Body of pancreas (tissue), 4 donors: ENCODE measurements around the gene RTL1. TPM values are rescaled to one million over a fixed set of nuclear protein-coding genes. Genes with fewer than 3 reads are reported as not detected.

Experiments
- ATAC-seq: fragments of 150-250 bp; one replicate; pipeline ENCODE4 v1.9.1; 2016
- DNase-seq, 4 donors: peaks; one replicate each; pipeline ENCODE4 v3.0.0-alpha.2; 2019
- H3K27ac ChIP-seq, 4 donors: fragments of 200-600 bp; sonication (generic); 1 replicate in 3 of 4; 2 replicates in 1 of 4; pipeline versions ENCODE4 v1.5.1 to v1.6.1; 2016 to 2019; ENCODE audit warnings: mild to moderate bottlenecking in 1 of 4, mixed read lengths in 1 of 4, moderate library complexity in 1 of 4
- H3K27me3 ChIP-seq, 2 donors: fragments of 200-600 bp; sonication (generic); one replicate each; pipeline ENCODE4 v1.6.0; 2016; ENCODE audit warnings: mild to moderate bottlenecking in 1 of 2
- H3K36me3 ChIP-seq, 2 donors: fragments of 200-600 bp; sonication (generic); replicated peaks in 1 of 2; 2 replicates each; pipeline ENCODE4 v1.5.1; 2016; ENCODE audit warnings: low read depth in 2 of 2; ENCODE audit not compliant: insufficient read depth in 1 of 2
- H3K4me1 ChIP-seq: fragments of 200-600 bp; sonication (generic); one replicate; pipeline ENCODE4 v1.6.0; 2016
- H3K4me3 ChIP-seq, 2 donors: fragments of 200-600 bp; sonication (generic); 1 replicate in 1 of 2; 2 replicates in 1 of 2; pipeline ENCODE4 v1.5.1; 2016 to 2019
- H3K9me3 ChIP-seq, 3 donors: fragments of 200-600 bp; sonication (generic); 1 replicate in 2 of 3; 2 replicates in 1 of 3; pipeline ENCODE4 v1.5.1; 2016
- CTCF ChIP-seq, 7 experiments: fragments of 450-650 bp in 4 of 7; fragments of 200-600 bp in 3 of 7; sonication (generic) in 3 of 7; IDR thresholded peaks; one replicate each; pipeline ENCODE4 v1.5.1; 2016 to 2019; ENCODE audit warnings: antibody characterized with exemption in 7 of 7
- POLR2A ChIP-seq, 3 donors: fragments of 450-650 bp; IDR thresholded peaks; one replicate each; pipeline ENCODE4 v1.6.1; 2016; ENCODE audit warnings: antibody characterized with exemption in 3 of 3, mild to moderate bottlenecking in 2 of 3
- WGBS, 2 donors: methylation state at CpG; one replicate each; pipeline ENCODE4 v1.1.5; 2017; 5-methylcytosine and 5-hydroxymethylcytosine counted together
- intact Hi-C: fragments of 100-400 bp; cut with DNase I; formaldehyde crosslinking; loops from one replicate; pipeline ENCODE4 v1.15.1; 2023
- total RNA-seq, 2 donors: library from RNA; depleted of rRNA; stranded (reverse); fragments of >200 nt; gene quantifications; one replicate each; pipeline ENCODE4 v1.1.0, GENCODE V29; 2016

Gene RTL1
- total RNA-seq, 2 donors from 2014 or later: 0.26 TPM; not detected in 1

- no peak overlapping the region for H3K4me3 ChIP-seq
- no peak for ATAC-seq
- TF ChIP-seq CTCF (IDR thresholded peaks at IDR 0.05) (no peak), POLR2A (IDR thresholded peaks at IDR 0.05) (no peak)
- no peaks in the 10 kb centered on the region for H3K27me3 ChIP-seq
- H3K36me3 ChIP-seq: no peaks in the 10 kb centered on the region
- H3K4me1 ChIP-seq: no peaks in the 10 kb centered on the region
- H3K27ac ChIP-seq: no peak overlapping the region
- 76 to 97% methylated on average over 7 to 18 of the region's 18 CpGs for WGBS, 2 donors
- intact Hi-C loops: no loop called here
- no peak for DNase-seq
- H3K9me3 ChIP-seq: no peaks in the 10 kb centered on the region
Observed at GRCh38 chr14:100859781-100860180, 43.7 kb downstream of the RTL1 start.

GRCh38 chr14:100858838-100859220 is 44.7 kb downstream of the RTL1 start:
- H3K36me3 ChIP-seq: no peaks in the 10 kb centered on the region
- DNase-seq (no peak), ATAC-seq (no peak)
- intact Hi-C loops: no loop called here
- H3K9me3 ChIP-seq: no peaks in the 10 kb centered on the region
- WGBS, 2 donors: 76 to 91% methylated on average over 4 to 7 of the region's 8 CpGs
- TF ChIP-seq CTCF (IDR thresholded peaks at IDR 0.05): no peak
- TF ChIP-seq POLR2A (IDR thresholded peaks at IDR 0.05): no peak
- H3K27ac ChIP-seq: no peak overlapping the region
- no peaks in the 10 kb centered on the region for H3K4me1 ChIP-seq
- H3K27me3 ChIP-seq: no peaks in the 10 kb centered on the region
- H3K4me3 ChIP-seq: no peak overlapping the region

GRCh38 chr14:100857923-100858837 is 45.3 kb downstream of the RTL1 start:
- DNase-seq: no peak
- no peaks in the 10 kb centered on the region for H3K27me3 ChIP-seq
- WGBS, 2 donors: 76 to 82% methylated on average over 14 to 16 of the region's 17 CpGs
- no peak overlapping the region for H3K27ac ChIP-seq
- TF ChIP-seq CTCF (IDR thresholded peaks at IDR 0.05) (no peak), POLR2A (IDR thresholded peaks at IDR 0.05) (no peak)
- no peaks in the 10 kb centered on the region for H3K4me1 ChIP-seq
- intact Hi-C loops: no loop called here
- no peak for ATAC-seq
- no peak overlapping the region for H3K4me3 ChIP-seq
- H3K36me3 ChIP-seq: no peaks in the 10 kb centered on the region
- no peaks in the 10 kb centered on the region for H3K9me3 ChIP-seq

- no peak for ATAC-seq
- intact Hi-C loops: no loop called here
- TF ChIP-seq CTCF (IDR thresholded peaks at IDR 0.05) (no peak), POLR2A (IDR thresholded peaks at IDR 0.05) (no peak)
Observed at GRCh38 chr14:100857233-100857922, 46.1 kb downstream of the RTL1 start.

More at GRCh38 chr14:100857233-100857922, 46.1 kb downstream of the RTL1 start:
- DNase-seq: no peak
- Histone ChIP-seq H3K4me3 (no peak overlapping the region), H3K27ac (no peak overlapping the region), H3K9me3 (no peaks in the 10 kb centered on the region), H3K36me3 (no peaks in the 10 kb centered on the region), H3K4me1 (no peaks in the 10 kb centered on the region), H3K27me3 (no peaks in the 10 kb centered on the region)
- 49 to 59% methylated on average over 13 to 14 of the region's 14 CpGs for WGBS, 2 donors
